HepG2 (cell line): ENCODE data around the gene STX5. TPM values are rescaled to one million over a fixed set of nuclear protein-coding genes. Genes with fewer than 3 reads are reported as not detected.

Source experiments
- ARNT ChIP-seq: fragments of 450-650 bp; IDR thresholded peaks from 2 replicates; pipeline ENCODE4 v1.6.1; 2017
- HNRNPL ChIP-seq: fragments of 200-400 bp; formaldehyde crosslinking; IDR thresholded peaks from 2 replicates; pipeline ENCODE4 v1.6.1; 2017; ENCODE audit warnings: mild to moderate bottlenecking, low read depth, low read length
- ISL2 ChIP-seq: sonication (generic); formaldehyde crosslinking; IDR thresholded peaks from 2 replicates; pipeline ENCODE4 v1.5.0; 2020; ENCODE audit warnings: missing genetic modification reagents
- JUND ChIP-seq: sonication (generic); formaldehyde crosslinking; IDR thresholded peaks from 2 replicates; pipeline ENCODE4 v1.8.0; 2022; ENCODE audit warnings: mild to moderate bottlenecking, missing genetic modification reagents
- POLR2G ChIP-seq: fragments of 200-400 bp; formaldehyde crosslinking; IDR thresholded peaks from 2 replicates; pipeline ENCODE4 v1.6.1; 2018; ENCODE audit warnings: mild to moderate bottlenecking, low read depth, low read length, moderate library complexity
- SOX13 ChIP-seq, 3 experiments: fragments of 450-650 bp in 1 of 3; sonication (generic) in 1 of 3; formaldehyde crosslinking in 1 of 3; IDR thresholded peaks in 2 of 3; conservative IDR thresholded peaks in 1 of 3; 2 replicates each; pipeline versions ENCODE4 v1.5.0 to v1.6.1; 2016 to 2020; ENCODE audit warnings: antibody characterized with exemption in 1 of 3, mild to moderate bottlenecking in 1 of 3, missing compliant biosample characterization in 1 of 3, missing genetic modification reagents in 1 of 3, moderate library complexity in 1 of 3
- ZEB1 ChIP-seq: IDR thresholded peaks from 2 replicates; pipeline ENCODE4 v1.6.1; 2012; ENCODE audit warnings: mild to moderate bottlenecking, low read depth, inconsistent platforms; ENCODE audit not compliant: insufficient replicate concordance
- ZGPAT ChIP-seq: IDR thresholded peaks from 2 replicates; pipeline ENCODE4 v1.6.1; 2016; ENCODE audit warnings: mild to moderate bottlenecking
- ZNF501 ChIP-seq: sonication (generic); formaldehyde crosslinking; IDR thresholded peaks from 2 replicates; pipeline ENCODE4 v1.5.1; 2020; ENCODE audit warnings: mild to moderate bottlenecking, moderate library complexity, missing genetic modification reagents
- ZNF589 ChIP-seq: sonication (generic); formaldehyde crosslinking; conservative IDR thresholded peaks from 2 replicates; pipeline ENCODE4 v1.8.0; 2022; ENCODE audit warnings: mild to moderate bottlenecking, moderate library complexity, missing genetic modification reagents
- ZNF614 ChIP-seq: IDR thresholded peaks from 2 replicates; pipeline ENCODE4 v1.6.1; 2018; ENCODE audit warnings: missing biosample characterization, missing genetic modification reagents, inconsistent platforms, borderline replicate concordance
- ZNF687 ChIP-seq: sonication (generic); formaldehyde crosslinking; IDR thresholded peaks from 2 replicates; pipeline ENCODE4 v1.5.1; 2020; ENCODE audit warnings: mild to moderate bottlenecking, missing genetic modification reagents, moderate library complexity
- ZNF704 ChIP-seq: sonication (generic); formaldehyde crosslinking; IDR thresholded peaks from 2 replicates; pipeline ENCODE4 v1.8.1; 2023; ENCODE audit warnings: mild to moderate bottlenecking, inconsistent platforms, moderate library complexity, missing genetic modification reagents, borderline replicate concordance
- ZNF780A ChIP-seq: sonication (generic); formaldehyde crosslinking; IDR thresholded peaks from 2 replicates; pipeline ENCODE4 v1.8.0; 2022; ENCODE audit warnings: mild to moderate bottlenecking, missing genetic modification reagents, moderate library complexity
- polyA plus RNA-seq, 8 experiments: library from polyadenylated mRNA; depleted of rRNA in 3 of 8; stranded (reverse) in 7 of 8; unstranded in 1 of 8; fragments of >200 nt; fragmentation: Illumina TruSeq in 4 of 8; extraction: Trizol in 4 of 8; gene quantifications; 2 replicates each; pipeline versions ENCODE4 v1.2.1 to v1.2.3, GENCODE V29; 2011 to 2016; ENCODE audit warnings: low read depth in 4 of 8, missing spikeins in 1 of 8, mixed read lengths in 1 of 8; ENCODE audit not compliant: insufficient read depth in 1 of 8
- total RNA-seq, 5 experiments: library from RNA; depleted of rRNA; stranded (reverse); fragments of >200 nt; fragmentation: Illumina TruSeq; extraction: Trizol; gene quantifications; 2 replicates each; pipeline ENCODE4 v1.2.3, GENCODE V29; 2016; ENCODE audit warnings: low read depth in 1 of 5
- TF ChIP-seq, protein P1 (sequence below): sonication (generic); IDR thresholded peaks from 2 replicates; pipeline ENCODE4 v1.6.1; 2016; ENCODE audit warnings: low read depth, borderline replicate concordance
- TF ChIP-seq, protein P2 (sequence below), 2 experiments: sonication (generic) in 1 of 2; formaldehyde crosslinking in 1 of 2; IDR thresholded peaks; 2 replicates each; pipeline versions ENCODE4 v1.4.0 to v1.6.1; 2018 to 2020; ENCODE audit warnings: missing genetic modification reagents in 2 of 2, borderline replicate concordance in 1 of 2, low read depth in 1 of 2, mild to moderate bottlenecking in 1 of 2, missing biosample characterization in 1 of 2

STX5 gene
- total and polyA plus RNA-seq, 2 of the 13 experiments (the other 11 are each of a cell fraction or from before 2014, with no cell fraction given) = 26.9 to 30.0 TPM

DNA sequence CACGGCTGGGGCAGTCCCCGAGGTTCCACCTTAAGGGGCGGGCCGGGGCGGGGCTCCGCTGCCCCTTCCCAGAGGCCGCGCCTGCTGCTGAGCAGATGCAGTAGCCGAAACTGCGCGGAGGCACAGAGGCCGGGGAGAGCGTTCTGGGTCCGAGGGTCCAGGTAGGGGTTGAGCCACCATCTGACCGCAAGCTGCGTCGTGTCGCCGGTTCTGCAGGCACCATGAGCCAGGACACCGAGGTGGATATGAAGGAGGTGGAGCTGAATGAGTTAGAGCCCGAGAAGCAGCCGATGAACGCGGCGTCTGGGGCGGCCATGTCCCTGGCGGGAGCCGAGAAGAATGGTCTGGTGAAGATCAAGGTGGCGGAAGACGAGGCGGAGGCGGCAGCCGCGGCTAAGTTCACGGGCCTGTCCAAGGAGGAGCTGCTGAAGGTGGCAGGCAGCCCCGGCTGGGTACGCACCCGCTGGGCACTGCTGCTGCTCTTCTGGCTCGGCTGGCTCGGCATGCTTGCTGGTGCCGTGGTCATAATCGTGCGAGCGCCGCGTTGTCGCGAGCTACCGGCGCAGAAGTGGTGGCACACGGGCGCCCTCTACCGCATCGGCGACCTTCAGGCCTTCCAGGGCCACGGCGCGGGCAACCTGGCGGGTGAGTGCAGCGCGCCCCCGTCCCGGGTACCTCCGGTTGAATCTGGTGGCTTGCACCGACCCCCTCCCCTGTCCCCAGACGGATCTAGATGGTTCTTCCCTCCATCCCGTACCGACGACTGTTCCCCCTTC is 49.1 kb upstream of the STX5 start, which contains the start of gene SLC3A2 (continued):
- TF ChIP-seq, protein P1, sequence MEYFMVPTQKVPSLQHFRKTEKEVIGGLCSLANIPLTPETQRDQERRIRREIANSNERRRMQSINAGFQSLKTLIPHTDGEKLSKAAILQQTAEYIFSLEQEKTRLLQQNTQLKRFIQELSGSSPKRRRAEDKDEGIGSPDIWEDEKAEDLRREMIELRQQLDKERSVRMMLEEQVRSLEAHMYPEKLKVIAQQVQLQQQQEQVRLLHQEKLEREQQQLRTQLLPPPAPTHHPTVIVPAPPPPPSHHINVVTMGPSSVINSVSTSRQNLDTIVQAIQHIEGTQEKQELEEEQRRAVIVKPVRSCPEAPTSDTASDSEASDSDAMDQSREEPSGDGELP = no peak
- TF ChIP-seq ARNT (no peak), ZNF704 (no peak), POLR2G (peak; percentile 98), ZNF687 (peak; percentile 96), ZNF780A (CRISPR knock-in tag) (peak; percentile 74; the same call in 1 of the 2 replicates), ZNF501 (CRISPR knock-in tag) (peak; percentile 92), JUND (CRISPR knock-in tag) (0 out of 2 replicates have a peak, but pooled peaks have one; percentile 63), ZEB1 (no peak), ZNF589 (peak; percentile 92), HNRNPL (peak; percentile 68; the same call in 1 of the 2 replicates), ZNF614 (CRISPR knock-in tag) (0 out of 2 replicates have a peak, but pooled peaks have one; percentile 19), ZGPAT (CRISPR knock-in tag) (peak; percentile 78; the same call in 1 of the 2 replicates), ISL2 (CRISPR knock-in tag) (peak; percentile 48), SOX13 (IDR thresholded peaks at IDR 0.05) (no peak), SOX13 (CRISPR knock-in tag; conservative IDR thresholded peaks at IDR 0.05 in 1 of 2, IDR thresholded peaks at IDR 0.05 in 1 of 2) (peak in 1 of 2 experiments; percentile 44; a peak in 1 of 4 replicates)
- TF ChIP-seq, protein P2, sequence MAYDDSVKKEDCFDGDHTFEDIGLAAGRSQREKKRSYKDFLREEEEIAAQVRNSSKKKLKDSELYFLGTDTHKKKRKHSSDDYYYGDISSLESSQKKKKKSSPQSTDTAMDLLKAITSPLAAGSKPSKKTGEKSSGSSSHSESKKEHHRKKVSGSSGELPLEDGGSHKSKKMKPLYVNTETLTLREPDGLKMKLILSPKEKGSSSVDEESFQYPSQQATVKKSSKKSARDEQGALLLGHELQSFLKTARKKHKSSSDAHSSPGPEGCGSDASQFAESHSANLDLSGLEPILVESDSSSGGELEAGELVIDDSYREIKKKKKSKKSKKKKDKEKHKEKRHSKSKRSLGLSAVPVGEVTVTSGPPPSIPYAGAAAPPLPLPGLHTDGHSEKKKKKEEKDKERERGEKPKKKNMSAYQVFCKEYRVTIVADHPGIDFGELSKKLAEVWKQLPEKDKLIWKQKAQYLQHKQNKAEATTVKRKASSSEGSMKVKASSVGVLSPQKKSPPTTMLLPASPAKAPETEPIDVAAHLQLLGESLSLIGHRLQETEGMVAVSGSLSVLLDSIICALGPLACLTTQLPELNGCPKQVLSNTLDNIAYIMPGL (CRISPR knock-in tag; IDR thresholded peaks at IDR 0.05; ENCODE audit: borderline replicate concordance in 1 of 2, low read depth in 1 of 2) = peak; percentile 96 to 97
